GM18861 (cell line): ENCODE measurements around the gene UBE2D1.

Experiments
- ATAC-seq: cut with Tn5 transposase; IDR thresholded peaks from one replicate; pipeline ENCODE4 v1.9.1; 2021; ENCODE audit not compliant: unreplicated experiment

Gene UBE2D1

DNA sequence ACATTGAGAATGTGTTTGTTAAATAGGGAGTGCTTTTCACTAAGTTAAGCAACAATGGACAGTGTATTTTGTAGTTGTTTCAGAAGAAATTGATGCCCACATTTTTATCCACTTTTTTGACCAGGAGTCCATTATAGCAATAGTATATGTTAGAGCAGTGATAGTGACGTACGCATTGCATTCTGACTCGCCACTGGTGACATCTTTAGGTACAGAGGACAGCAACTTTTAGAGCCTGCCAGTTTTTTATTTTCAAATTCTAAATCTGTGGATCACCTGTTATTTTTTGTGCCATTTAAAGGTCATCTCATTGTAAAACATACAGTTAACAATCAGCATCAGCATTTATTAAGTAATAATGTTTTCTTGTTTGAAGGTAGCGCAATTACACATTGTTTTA is 1.4 kb downstream of the UBE2D1 start:
- ATAC-seq = no peak

DNA sequence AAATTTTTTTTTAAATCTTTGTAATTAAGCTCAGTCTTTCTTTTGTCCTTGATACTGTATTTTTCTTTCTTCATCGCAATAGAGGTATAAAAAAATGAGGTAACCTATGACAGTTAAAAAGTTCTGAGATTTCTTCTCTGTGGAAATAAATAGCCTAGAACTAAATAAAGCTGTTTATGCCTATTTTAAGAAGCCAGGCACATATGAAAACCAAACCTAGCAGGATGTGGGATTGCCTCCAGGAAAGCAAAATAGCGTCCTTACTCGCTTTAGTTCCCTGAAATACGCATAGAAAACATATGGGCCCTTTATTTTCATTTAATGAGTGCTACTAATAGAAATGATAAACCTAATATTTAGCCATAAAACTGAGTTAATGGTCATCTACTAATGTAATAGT is 6.6 kb downstream of the UBE2D1 start:
- no peak for ATAC-seq

DNA sequence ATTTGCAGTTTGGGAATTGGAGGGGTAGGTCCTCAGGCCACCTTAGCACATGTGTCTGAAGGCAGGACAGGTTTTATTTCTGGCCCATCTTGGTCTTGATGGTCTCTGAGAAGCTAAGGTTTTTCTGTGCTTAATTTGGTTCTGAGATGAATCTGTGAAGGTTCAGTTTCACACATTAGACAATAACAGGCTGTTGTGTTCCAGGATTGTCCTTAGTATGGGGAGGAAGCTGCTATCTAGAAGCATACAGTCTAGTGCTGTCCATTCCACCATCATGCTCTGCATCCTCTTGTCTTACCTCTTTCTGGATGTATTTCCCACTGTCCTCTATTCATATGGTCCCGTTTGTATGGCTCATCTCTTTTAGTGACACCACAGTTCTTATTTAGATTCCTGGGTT is 7.1 kb downstream of the UBE2D1 start:
- no peak for ATAC-seq

DNA sequence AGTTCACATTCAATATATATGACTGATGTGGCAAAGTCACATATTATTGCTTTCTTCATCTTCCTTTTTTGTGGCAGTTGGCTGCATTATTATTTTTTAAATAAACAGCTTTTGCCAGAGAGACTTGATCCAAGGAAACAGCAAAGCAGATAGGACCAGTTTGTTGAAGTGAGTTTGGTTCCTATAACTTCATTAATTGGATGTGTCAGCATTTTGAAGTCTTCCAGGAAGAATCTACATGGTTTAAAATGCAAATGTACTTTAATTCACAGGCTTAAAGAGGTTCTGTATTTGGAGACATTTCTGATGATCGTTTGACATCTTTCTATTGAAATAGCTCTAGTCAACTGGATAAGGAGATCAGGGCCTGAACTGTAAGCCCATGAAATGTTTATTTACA is 13.2 kb downstream of the UBE2D1 start:
- ATAC-seq = no peak

DNA sequence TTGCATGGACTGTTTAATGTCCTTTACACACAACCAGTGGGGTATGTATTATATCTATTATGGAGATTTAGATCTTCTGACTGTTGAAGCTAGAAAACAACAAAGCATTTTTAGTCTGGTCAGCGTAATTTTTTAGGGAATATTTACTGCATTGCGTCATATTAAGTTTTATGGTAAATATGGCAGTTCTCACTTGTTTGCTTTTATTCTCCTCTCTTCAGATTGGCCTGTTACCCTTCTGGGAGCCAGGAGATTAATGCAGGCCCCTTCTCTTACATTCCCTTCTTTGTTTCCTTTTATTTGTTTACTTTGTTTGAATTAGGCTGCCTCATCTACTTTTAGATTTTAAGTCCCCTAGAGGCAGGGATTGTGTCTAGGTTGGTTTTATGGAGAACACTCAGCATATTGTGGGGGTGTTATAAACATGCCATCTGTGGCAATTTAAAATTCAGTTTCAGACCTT is 13.8 kb downstream of the UBE2D1 start:
- no peak for ATAC-seq

DNA sequence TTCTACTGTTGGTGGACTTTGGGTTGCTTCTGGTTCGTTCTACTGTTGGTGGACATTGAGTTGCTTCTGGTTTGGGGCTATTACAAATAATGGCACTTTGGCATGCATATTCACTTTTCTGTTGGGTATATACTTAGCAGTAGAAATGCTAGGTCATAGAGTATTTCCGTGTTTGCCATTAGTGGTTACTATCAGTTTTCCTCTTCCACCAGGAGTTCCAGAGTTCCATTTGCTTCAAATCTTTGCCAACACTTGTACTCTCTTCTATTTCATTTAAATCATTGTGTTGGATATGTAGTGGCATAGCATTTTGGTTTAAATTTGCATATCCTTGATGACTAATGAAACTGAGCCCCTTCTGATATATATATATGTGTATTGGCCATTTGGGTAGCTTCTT is 15.2 kb downstream of the UBE2D1 start:
- ATAC-seq = no peak

DNA sequence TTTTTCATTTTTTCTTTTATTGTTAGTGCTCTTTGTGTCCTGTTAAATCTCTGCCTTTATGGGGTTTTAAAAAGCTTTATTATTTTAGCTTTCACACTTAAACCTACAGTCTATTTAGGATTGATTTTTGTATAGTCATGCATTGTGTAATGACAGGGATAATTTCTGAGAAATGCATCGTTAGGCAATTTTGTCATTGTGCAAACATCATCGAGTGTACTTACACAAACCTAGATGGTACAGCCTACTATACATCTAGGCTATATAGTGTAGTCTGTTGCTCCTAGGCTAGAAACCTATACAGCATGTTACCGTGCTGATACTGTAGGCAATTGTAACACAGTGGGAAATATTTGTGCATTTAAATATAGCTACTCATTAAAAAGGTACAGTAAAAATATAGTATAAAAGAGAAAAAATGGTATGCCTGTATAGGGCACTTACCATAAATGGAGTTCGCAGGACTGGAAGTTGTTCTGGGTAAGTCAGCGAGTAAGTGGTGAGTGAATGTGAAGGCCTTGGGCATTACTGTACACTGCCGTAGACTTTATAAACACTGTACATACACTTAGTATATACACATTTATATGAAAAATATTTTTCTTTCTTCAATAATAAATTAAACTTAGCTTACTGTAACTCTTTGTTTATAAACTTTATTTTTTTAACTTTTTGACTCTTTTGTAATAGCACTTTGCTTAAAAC is 16.0 kb downstream of the UBE2D1 start:
- ATAC-seq = no peak

DNA sequence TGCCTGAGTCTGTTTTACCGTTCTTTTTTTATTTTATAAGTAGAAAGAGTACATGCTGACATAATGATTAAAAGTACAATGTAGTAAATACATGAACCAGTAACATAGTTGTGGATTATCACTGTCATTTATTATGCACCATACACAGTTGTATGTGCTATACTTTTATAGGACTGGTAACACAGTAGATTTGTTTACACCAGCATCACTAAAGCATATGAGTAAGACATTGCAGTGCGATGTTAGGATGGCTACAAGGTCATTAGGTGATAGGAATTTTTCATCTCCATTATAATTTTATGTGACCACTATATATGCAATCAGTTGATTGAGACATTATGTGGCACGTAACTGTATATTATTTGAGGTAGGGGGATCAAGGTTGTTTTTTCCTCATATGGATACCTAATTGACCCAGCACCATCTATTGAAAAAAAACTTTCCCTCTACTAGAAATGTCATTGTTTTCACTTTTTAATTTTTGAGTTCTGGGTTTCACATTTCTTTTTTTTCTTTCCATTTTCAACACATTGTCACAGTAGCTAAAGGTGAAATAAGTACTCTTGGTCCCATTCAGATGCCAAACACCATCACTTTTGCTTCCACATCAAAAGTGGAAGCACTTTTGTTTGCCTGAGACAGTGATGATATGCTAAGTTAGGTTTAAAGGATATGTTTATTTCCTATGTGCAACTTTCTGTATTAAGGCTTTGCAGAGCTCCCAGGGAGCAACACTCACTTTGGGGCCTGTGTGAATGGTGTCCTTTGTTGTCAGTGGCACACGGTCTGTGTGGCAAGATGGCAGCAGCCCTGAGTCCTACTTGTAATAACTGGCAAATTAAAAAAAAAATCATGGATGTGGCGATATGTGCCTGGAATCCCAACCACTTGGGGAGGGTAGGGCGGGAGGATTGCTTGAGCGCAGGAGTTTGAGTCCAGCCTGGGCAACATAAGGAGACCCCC is 17.1 kb downstream of the UBE2D1 start:
- no peak for ATAC-seq

DNA sequence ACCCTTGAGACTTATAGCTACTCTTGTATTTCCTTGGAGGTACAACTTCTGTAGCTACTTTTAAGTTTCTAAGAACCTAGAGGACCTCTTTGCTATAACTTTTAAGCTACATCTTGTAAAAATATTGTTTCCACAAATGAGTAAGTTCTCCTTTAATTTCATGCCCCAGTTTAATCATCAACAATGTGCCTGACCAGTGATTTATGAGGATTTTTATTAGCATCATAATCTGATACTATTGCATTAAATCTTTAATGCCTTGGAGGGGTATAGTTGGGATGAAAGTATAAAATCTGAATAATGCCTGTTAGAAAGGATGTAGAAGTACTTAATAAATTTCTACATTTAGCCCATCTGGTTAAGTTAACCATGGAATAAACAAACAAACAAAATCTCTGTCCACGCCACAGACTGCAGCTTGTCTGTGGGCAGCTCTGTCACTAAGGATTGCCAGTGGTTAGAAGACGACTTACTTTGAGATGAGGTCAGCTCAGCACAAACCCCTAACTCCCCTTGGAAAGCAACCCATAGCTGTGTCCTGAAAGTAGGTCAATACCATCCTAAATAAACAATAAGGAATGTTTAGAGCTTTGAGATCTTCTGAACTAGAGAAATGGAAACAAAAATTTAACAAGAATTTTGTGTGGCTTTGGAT is 18.3 kb downstream of the UBE2D1 start:
- ATAC-seq = no peak

DNA sequence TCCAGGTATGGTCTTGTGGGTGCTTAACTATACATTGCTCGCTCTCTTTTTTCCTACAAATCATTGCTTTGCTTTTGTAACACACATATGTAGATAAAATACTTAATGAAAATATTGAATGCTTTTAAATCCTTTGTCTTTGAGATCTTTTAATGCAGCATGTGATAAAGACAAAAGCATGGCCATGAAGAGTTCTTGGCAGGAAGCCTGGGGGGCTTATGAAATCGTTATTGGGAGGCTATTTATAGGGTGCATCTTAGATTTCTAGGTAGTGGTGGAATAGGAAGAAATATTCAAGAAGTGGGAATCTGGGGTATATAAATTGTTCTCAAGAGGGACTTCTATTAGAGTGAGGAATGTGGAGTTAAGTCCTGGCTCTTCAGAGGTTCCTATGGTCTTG is 21.9 kb downstream of the UBE2D1 start:
- no peak for ATAC-seq

DNA sequence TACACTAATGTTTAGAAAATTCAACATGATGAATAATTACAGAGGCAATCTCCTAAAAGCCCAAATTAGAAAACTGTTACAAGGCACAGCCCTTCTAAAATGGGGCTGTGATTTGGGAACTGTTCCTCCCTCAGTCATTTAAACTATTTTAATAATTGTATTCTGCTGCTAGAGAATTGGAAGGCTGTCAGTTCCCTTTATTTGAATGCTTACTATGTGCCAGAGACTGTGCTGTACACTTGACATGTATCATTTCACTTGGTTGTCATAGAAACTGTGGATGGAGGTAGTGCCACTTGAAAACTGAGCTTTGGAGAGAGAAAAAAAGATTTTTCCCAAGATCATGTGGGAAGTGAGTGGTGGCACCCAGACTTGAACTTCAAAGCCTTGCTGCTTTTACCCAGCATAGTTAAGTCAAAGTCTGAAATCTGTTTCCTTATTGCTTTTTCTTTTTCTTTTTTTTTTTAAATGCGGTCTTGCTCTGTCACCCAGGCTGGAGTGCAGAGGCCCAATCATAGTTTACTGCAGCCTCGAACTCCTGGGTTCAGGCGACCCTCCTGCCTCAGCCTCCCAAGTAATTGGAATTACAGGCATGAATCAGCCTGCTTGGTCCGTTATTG is 23.6 kb downstream of the UBE2D1 start:
- ATAC-seq = no peak

DNA sequence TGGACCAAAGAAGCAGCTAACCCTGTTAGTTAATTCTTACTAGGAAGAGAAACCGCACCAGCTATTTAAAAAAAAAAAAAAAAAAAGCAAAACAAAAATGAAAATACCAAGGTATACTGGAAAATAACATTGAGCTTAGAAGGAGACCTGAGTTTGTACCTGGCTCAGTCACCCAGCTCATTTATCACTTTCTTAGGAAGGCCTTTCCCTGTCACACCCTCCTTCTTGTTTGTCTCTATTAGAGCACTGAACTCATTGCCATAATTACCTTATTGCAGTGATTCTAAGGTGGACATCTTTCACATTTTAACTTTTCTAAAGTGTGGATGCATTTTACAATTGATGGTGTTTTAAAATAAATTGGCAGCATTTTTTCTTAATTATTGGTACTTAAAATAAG is 24.1 kb downstream of the UBE2D1 start:
- ATAC-seq = no peak

DNA sequence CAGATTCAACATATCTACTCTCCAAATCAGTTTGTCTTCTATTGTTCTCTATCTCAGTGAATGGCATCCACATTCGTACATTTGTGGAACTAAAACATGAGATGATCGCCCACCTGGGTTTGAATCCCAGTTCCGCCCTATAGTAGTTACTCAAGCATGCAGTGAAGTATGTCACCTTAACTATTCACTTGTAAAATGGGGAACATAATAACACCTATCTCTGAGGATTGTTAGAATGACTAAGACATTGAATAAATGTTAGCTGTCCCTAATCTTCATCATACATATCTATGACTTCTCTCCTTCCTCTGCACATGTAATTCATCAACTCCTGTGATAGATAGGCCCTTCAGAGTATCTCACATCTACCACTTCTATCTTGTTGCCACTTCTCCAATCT is 24.7 kb downstream of the UBE2D1 start:
- ATAC-seq = no peak

DNA sequence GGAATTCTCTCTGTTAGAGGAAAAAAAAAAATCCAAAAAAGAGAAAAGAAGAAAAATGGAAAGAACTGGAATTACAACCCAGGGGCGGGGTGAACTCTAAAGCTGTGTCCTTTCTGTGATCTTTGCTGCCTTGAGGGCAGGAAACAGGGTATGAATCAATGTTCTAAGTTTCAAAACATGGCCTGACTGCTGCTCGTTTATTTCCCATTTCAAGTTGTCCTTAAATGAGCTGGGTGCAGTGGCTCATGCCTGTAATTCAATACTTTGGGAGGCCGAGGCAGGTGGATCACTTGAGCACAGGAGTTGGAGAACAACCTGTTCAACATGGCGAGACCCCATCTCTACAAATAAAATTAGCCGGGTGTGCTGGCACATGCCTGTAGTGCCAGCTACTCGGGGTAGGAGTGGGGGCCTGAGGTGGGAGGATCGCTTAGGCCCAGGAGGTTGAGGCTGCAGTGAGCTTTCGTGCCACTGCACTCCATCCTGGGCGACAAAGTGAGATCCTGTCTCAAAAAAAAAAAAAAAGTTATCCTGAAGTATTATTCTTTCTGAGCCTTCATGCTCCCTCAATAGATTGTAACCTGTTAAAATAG is 25.7 kb downstream of the UBE2D1 start:
- ATAC-seq = no peak

DNA sequence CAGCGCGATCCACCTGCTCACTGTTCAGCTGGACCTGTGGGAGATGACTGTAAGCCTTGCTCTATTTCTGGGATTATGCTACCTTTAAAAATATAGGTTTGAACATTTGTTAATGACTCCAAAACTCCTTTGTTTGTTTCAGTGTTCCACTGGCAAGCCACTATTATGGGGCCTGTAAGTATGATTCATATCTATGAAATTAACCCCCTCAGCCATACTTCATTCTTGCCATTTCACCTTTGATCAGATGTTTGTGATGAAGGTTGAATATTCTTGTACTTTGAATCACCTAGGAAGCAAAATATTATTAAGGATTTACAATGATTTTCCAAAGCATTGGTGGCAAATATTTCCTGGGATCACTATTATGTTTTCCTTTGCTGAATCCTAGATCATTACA is 26.5 kb downstream of the UBE2D1 start:
- ATAC-seq = no peak

DNA sequence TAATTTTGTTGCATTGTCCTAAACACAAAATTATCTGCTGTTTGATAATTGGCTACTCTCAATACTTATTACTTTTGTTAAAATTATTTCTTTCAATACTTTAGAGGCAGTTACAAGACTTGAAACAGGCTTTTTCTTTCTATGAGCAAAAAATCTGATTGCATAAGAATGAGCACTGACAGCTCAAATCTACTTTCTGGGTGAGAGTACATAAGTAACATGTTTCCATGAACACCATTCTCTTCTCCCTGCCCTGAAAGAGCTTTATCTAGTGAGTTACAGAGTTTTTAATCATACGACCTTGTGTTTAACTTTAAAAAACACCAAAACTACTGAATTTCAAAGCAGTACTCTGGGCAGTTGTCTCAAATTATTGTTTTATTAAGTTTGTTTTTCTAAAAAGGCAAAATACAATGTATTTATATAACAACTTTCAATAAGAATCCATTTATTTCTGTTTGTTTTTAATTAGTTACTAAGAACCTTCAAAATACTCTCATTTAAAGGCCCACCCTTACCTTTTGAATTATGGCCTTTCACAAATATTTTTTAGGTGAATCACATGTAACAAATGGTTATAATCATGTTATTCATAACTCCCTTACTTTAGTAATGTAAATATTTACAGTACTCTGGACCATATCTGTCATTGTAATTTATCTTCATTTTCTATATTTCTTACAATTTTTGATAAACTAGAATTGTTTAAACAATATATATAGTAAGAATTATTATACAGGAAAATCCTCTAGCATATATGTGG is 27.4 kb downstream of the UBE2D1 start:
- ATAC-seq = no peak

DNA sequence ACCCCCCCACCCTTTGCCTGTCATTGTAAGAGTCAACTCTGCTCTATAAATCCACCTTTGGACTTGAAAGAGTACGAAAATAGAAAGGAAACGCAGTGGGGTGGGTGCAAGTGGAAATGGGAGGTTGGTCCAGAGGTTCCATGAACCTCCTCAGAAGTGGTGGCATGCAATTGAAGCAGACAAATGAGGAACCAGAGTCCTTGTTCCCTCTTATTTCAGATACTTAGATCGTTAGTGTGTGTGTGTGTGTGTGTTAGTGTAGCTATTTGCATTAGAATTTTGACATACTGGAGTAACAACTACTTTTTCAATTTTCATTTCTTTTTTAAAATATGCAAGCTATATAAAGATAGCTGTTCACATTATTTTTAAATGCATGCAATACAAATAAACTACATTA is 32.3 kb downstream of the UBE2D1 start:
- ATAC-seq = no peak

DNA sequence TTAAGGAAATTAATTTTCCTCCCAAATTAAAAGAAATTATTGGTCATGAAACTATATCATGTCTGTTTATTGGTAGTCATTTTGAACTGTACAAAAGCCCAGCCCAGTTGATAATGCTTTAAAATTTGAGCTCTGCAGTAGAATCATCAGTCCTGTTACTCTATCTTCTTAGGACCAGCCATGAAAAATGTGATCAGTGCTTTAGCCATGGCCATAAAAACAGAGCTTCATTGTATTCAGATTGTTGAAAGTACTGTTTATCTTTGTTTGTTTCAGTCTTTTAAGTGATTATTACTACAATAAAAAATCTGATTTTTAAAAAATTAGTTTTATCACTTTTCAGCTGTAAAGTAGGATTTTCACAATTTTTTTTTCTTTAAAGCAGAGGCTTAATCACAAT is 36.7 kb downstream of the UBE2D1 start:
- no peak for ATAC-seq

DNA sequence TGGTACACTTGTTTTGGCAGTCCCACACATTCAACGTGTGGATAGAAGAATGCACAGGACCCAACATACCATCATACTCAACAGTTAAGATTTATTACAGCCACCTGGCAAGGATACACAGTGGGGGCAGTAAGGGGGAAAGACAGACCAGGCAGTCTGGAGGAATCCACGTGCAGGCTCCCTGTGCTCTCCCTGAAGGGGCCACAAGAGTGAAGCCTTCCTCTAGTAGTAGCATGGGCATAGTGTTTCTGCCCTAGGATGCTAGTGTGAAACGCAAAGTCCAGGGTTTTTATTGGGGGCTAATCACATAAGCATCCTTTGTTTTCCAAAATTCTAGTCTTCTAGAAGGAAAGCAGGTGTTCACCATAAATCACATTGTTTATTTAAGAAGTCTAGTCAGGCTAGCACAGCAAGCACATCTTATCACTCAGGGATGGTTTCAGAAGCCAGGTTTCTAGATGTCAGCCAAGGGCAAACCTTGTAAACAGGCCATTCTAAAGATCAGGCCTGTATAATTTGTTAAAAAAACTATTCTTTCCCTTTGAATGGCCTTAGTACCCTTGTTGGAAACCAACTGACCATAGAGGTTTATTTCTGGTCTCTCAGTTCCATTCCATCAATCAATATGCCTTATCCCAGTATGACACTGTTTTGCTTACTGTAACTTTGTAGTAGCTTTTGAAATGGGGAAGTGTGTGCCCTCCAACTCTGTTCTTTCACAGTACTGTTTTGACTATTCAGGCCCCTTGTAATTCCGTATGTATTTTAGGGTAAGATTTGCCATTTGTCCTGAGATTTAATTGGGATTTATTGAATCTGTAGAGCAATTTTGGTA is 38.0 kb downstream of the UBE2D1 start:
- peak; percentile 77 for ATAC-seq
